Osteoblast (primary cell): Measurements from ENCODE around the gene SARDH. TPM values are rescaled to one million over a fixed set of nuclear protein-coding genes. Genes with fewer than 3 reads are reported as not detected.

Source experiments
- DNase-seq: peaks from one replicate; pipeline ENCODE4 v3.0.0; 2011; ENCODE audit warnings: low spot score, mixed read lengths; ENCODE audit not compliant: insufficient read length; ENCODE audit errors: missing footprints
- H2AFZ ChIP-seq: 2 replicates; pipeline ENCODE4 v1.6.0; 2011; ENCODE audit warnings: mild to moderate bottlenecking, low read length
- H3K27ac ChIP-seq: 2 replicates; pipeline ENCODE4 v1.5.1; 2011; ENCODE audit warnings: mild to moderate bottlenecking, low read depth, low read length, moderate library complexity
- H3K27me3 ChIP-seq: 2 replicates; pipeline ENCODE4 v1.6.0; 2012; ENCODE audit warnings: mild to moderate bottlenecking, control low read depth, inconsistent platforms, low read length, moderate library complexity; ENCODE audit not compliant: insufficient read depth
- H3K36me3 ChIP-seq: 2 replicates; pipeline ENCODE4 v1.5.1; 2011; ENCODE audit warnings: mild to moderate bottlenecking, low read length, control low read depth, moderate library complexity; ENCODE audit not compliant: insufficient read depth
- H3K4me1 ChIP-seq: 2 replicates; pipeline ENCODE4 v1.5.1; 2011; ENCODE audit warnings: mild to moderate bottlenecking, low read length, control low read depth, moderate library complexity; ENCODE audit not compliant: insufficient read depth
- H3K4me2 ChIP-seq: 2 replicates; pipeline ENCODE4 v1.6.0; 2011; ENCODE audit warnings: mild to moderate bottlenecking, low read length; ENCODE audit not compliant: insufficient read depth
- H3K4me3 ChIP-seq: fragments of 200-600 bp; sonication (generic); 3 replicates; pipeline ENCODE4 v1.5.1; 2012; ENCODE audit warnings: mild to moderate bottlenecking, low read length, inconsistent platforms; ENCODE audit not compliant: insufficient read depth
- H3K79me2 ChIP-seq: 2 replicates; pipeline ENCODE4 v1.6.0; 2012; ENCODE audit warnings: mild to moderate bottlenecking, low read length, control low read depth, inconsistent platforms; ENCODE audit not compliant: insufficient read depth
- H3K9me3 ChIP-seq: 2 replicates; pipeline ENCODE4 v1.5.1; 2011; ENCODE audit warnings: low read depth, low read length, control low read depth
- H4K20me1 ChIP-seq: 2 replicates; pipeline ENCODE4 v1.6.0; 2012; ENCODE audit warnings: mild to moderate bottlenecking, low read length, control low read depth; ENCODE audit not compliant: insufficient read depth
- CTCF ChIP-seq: IDR thresholded peaks from 2 replicates; pipeline ENCODE4 v1.5.1; 2011; ENCODE audit warnings: mild to moderate bottlenecking, low read depth, low read length, moderate library complexity; ENCODE audit errors: extremely low read depth
- total RNA-seq: library from RNA; depleted of rRNA; stranded (reverse); fragments of >200 nt; gene quantifications from 2 replicates; pipeline ENCODE4 v1.2.3, GENCODE V29; 2012

SARDH gene
- total RNA-seq, 1 donor, result 5.4 TPM

- H3K36me3 ChIP-seq, result no peaks in the 10 kb centered on the region
- no peak overlapping the region for H3K4me2 ChIP-seq
- no peaks in the 10 kb centered on the region for H3K79me2 ChIP-seq
- no peaks in the 10 kb centered on the region for H3K9me3 ChIP-seq
- no peaks in the 10 kb centered on the region for H4K20me1 ChIP-seq
- no peaks in the 10 kb centered on the region for H3K27me3 ChIP-seq
- no peak overlapping the region for H3K27ac ChIP-seq
- no peak overlapping the region for H2AFZ ChIP-seq
- no peak for DNase-seq
- no peaks in the 10 kb centered on the region for H3K4me1 ChIP-seq
- no peak for TF ChIP-seq CTCF
- H3K4me3 ChIP-seq, result no peak overlapping the region
Measured at GRCh38 chr9:133669182-133669801, 68.9 kb downstream of the SARDH start.

GRCh38 chr9:133667759-133668450, 70.2 kb downstream of the SARDH start:
- TF ChIP-seq CTCF, result no peak
- Histone ChIP-seq H3K4me1 (no peaks in the 10 kb centered on the region), H3K36me3 (no peaks in the 10 kb centered on the region), H4K20me1 (no peaks in the 10 kb centered on the region), H3K27ac (no peak overlapping the region), H3K4me2 (no peak overlapping the region), H3K27me3 (no peaks in the 10 kb centered on the region), H3K4me3 (no peak overlapping the region), H3K9me3 (no peaks in the 10 kb centered on the region), H3K79me2 (no peaks in the 10 kb centered on the region), H2AFZ (no peak overlapping the region)
- no peak for DNase-seq

GRCh38 chr9:133666845-133667244, 71.3 kb downstream of the SARDH start:
- TF ChIP-seq CTCF, result no peak
- H3K4me2 ChIP-seq, result no peak overlapping the region
- H3K27ac ChIP-seq, result no peak overlapping the region
- no peaks in the 10 kb centered on the region for H4K20me1 ChIP-seq
- no peak overlapping the region for H2AFZ ChIP-seq
- no peak overlapping the region for H3K4me3 ChIP-seq
- no peaks in the 10 kb centered on the region for H3K9me3 ChIP-seq
- no peaks in the 10 kb centered on the region for H3K36me3 ChIP-seq
- H3K27me3 ChIP-seq, result no peaks in the 10 kb centered on the region
- no peaks in the 10 kb centered on the region for H3K4me1 ChIP-seq
- DNase-seq, result no peak
- H3K79me2 ChIP-seq, result no peaks in the 10 kb centered on the region

GRCh38 chr9:133666387-133666786, 71.8 kb downstream of the SARDH start:
- H3K4me2 ChIP-seq, result no peak overlapping the region
- no peaks in the 10 kb centered on the region for H4K20me1 ChIP-seq
- H3K4me1 ChIP-seq, result no peaks in the 10 kb centered on the region
- H3K4me3 ChIP-seq, result no peak overlapping the region
- no peaks in the 10 kb centered on the region for H3K27me3 ChIP-seq
- TF ChIP-seq CTCF, result no peak
- H3K79me2 ChIP-seq, result no peaks in the 10 kb centered on the region
- no peaks in the 10 kb centered on the region for H3K9me3 ChIP-seq
- DNase-seq, result no peak
- no peak overlapping the region for H3K27ac ChIP-seq
- no peaks in the 10 kb centered on the region for H3K36me3 ChIP-seq
- H2AFZ ChIP-seq, result no peak overlapping the region
